GM23338 (cell line): ENCODE data around the gene SYNRG. TPM values are rescaled to one million over a fixed set of nuclear protein-coding genes. Genes with fewer than 3 reads are reported as not detected.
A peak's percentile ranks its signal among the peaks of the same experiment; 100 is the strongest.

Experiments used
- ATAC-seq: fragments of 200-7000 bp; cut with Tn5 transposase; 3 replicates; pipeline ENCODE4 v1.9.1; 2020
- DNase-seq: peaks from one replicate; pipeline ENCODE4 v3.0.0-alpha.2; 2015; ENCODE audit warnings: low spot score
- H2AFZ ChIP-seq: fragments of 200-600 bp; sonication (generic); 2 replicates; pipeline ENCODE4 v1.8.0; 2016; ENCODE audit warnings: antibody characterized with exemption, mild to moderate bottlenecking, moderate library complexity
- H3F3A ChIP-seq: fragments of 200-600 bp; sonication (generic); replicated peaks from 2 replicates; pipeline ENCODE4 v1.8.0; 2017; ENCODE audit warnings: antibody characterized with exemption, mixed run types, low read depth
- H3K27ac ChIP-seq: fragments of 200-600 bp; sonication (generic); 2 replicates; pipeline ENCODE4 v1.6.1; 2016; ENCODE audit warnings: low read depth
- H3K27me3 ChIP-seq: fragments of 200-600 bp; sonication (generic); 2 replicates; pipeline ENCODE4 v1.8.0; 2016; ENCODE audit warnings: mild to moderate bottlenecking, mixed run types, moderate library complexity; ENCODE audit not compliant: insufficient read depth
- H3K36me3 ChIP-seq: fragments of 200-600 bp; sonication (generic); 2 replicates; pipeline ENCODE4 v1.8.0; 2016; ENCODE audit warnings: mild to moderate bottlenecking; ENCODE audit not compliant: insufficient read depth
- H3K4me1 ChIP-seq: fragments of 200-600 bp; sonication (generic); 2 replicates; pipeline ENCODE4 v1.8.0; 2016; ENCODE audit warnings: mild to moderate bottlenecking, moderate library complexity; ENCODE audit not compliant: insufficient read depth
- H3K4me2 ChIP-seq: fragments of 200-600 bp; sonication (generic); 2 replicates; pipeline ENCODE4 v1.7.1; 2017; ENCODE audit warnings: mixed run types
- H3K4me3 ChIP-seq: fragments of 200-600 bp; sonication (generic); 2 replicates; pipeline ENCODE4 v1.6.1; 2016; ENCODE audit warnings: mixed run types
- H3K79me2 ChIP-seq: fragments of 200-600 bp; sonication (generic); replicated peaks from 2 replicates; pipeline ENCODE4 v1.8.0; 2017; ENCODE audit warnings: mild to moderate bottlenecking; ENCODE audit not compliant: insufficient read depth
- H3K9me2 ChIP-seq: fragments of 200-600 bp; sonication (generic); 2 replicates; pipeline ENCODE4 v1.8.0; 2017; ENCODE audit not compliant: insufficient read depth
- H4K20me1 ChIP-seq: fragments of 200-600 bp; sonication (generic); replicated peaks from 2 replicates; pipeline ENCODE4 v1.8.0; 2017; ENCODE audit warnings: mild to moderate bottlenecking; ENCODE audit not compliant: insufficient read depth
- H3K27ac Mint-ChIP-seq: 2 replicates; pipeline ENCODE4 v1.8.0; 2020; ENCODE audit warnings: inconsistent platforms, mild to moderate bottlenecking, moderate library complexity, mixed read lengths
- H3K27me3 Mint-ChIP-seq: 3 replicates; pipeline ENCODE4 v1.8.0; 2022; ENCODE audit warnings: low read depth, mild to moderate bottlenecking, moderate library complexity, mixed read lengths, inconsistent platforms; ENCODE audit not compliant: insufficient read depth, poor library complexity
- H3K36me3 Mint-ChIP-seq: 3 replicates; pipeline ENCODE4 v1.8.0; 2021; ENCODE audit warnings: low read depth, mild to moderate bottlenecking, inconsistent platforms, moderate library complexity, mixed read lengths
- H3K4me1 Mint-ChIP-seq: 3 replicates; pipeline ENCODE4 v1.8.0; 2020; ENCODE audit warnings: mild to moderate bottlenecking, inconsistent platforms, mixed read lengths
- H3K4me3 Mint-ChIP-seq: 3 replicates; pipeline ENCODE4 v1.8.0; 2021; ENCODE audit warnings: moderate library complexity, mild to moderate bottlenecking, inconsistent platforms, mixed read lengths
- H3K9me3 Mint-ChIP-seq: 3 replicates; pipeline ENCODE4 v1.8.0; 2020; ENCODE audit warnings: moderate library complexity, mild to moderate bottlenecking, inconsistent platforms, mixed read lengths
- CREB1 ChIP-seq: fragments of 250-450 bp; sonication (Bioruptor Pico); IDR thresholded peaks from 2 replicates; pipeline ENCODE4 v1.5.0; 2020; ENCODE audit warnings: low read depth, mild to moderate bottlenecking, moderate library complexity
- CTCF ChIP-seq, 2 experiments: fragments of 200-600 bp in 1 of 2; sonication (generic) in 1 of 2; conservative IDR thresholded peaks; 2 replicates each; pipeline versions ENCODE4 v1.5.1 to v1.6.1; 2016 to 2017; ENCODE audit warnings: antibody characterized with exemption in 2 of 2, low read depth in 2 of 2, mild to moderate bottlenecking in 2 of 2, moderate library complexity in 1 of 2
- EZH2 ChIP-seq: fragments of 200-600 bp; sonication (generic); IDR thresholded peaks from one replicate; pipeline ENCODE4 v1.8.0; 2017; ENCODE audit warnings: antibody characterized with exemption, mild to moderate bottlenecking, low read depth; ENCODE audit not compliant: unreplicated experiment
- EZH2phosphoT487 ChIP-seq: fragments of 200-600 bp; sonication (generic); IDR thresholded peaks from one replicate; pipeline ENCODE4 v1.8.1; 2018; ENCODE audit warnings: antibody characterized with exemption; ENCODE audit not compliant: unreplicated experiment
- JUNB ChIP-seq: IDR thresholded peaks from one replicate; pipeline ENCODE4 v1.6.1; 2016; ENCODE audit warnings: antibody characterized with exemption; ENCODE audit not compliant: unreplicated experiment
- NANOG ChIP-seq: IDR thresholded peaks from 2 replicates; pipeline ENCODE4 v1.6.1; 2016; ENCODE audit warnings: antibody characterized with exemption, borderline replicate concordance
- POLR2AphosphoS5 ChIP-seq: IDR thresholded peaks from 2 replicates; pipeline ENCODE4 v1.6.1; 2016; ENCODE audit warnings: antibody characterized with exemption, low read depth
- REST ChIP-seq: IDR thresholded peaks from one replicate; pipeline ENCODE4 v1.6.1; 2018; ENCODE audit warnings: antibody characterized with exemption; ENCODE audit not compliant: unreplicated experiment
- STAT1 ChIP-seq: IDR thresholded peaks from one replicate; pipeline ENCODE4 v1.6.1; 2016; ENCODE audit warnings: antibody characterized with exemption; ENCODE audit not compliant: unreplicated experiment
- ZNF114 ChIP-seq: fragments of 250-450 bp; sonication (Bioruptor Pico); IDR thresholded peaks from 2 replicates; pipeline ENCODE4 v1.5.0; 2020; ENCODE audit warnings: mild to moderate bottlenecking, moderate library complexity
- ZNF331 ChIP-seq: fragments of 250-450 bp; sonication (Bioruptor Pico); IDR thresholded peaks from 2 replicates; pipeline ENCODE4 v1.5.0; 2020; ENCODE audit warnings: low read depth, mild to moderate bottlenecking, moderate library complexity
- ZNF462 ChIP-seq: fragments of 250-450 bp; sonication (Bioruptor Pico); IDR thresholded peaks from 2 replicates; pipeline ENCODE4 v1.5.0; 2020; ENCODE audit warnings: mild to moderate bottlenecking, moderate library complexity
- polyA plus RNA-seq: library from polyadenylated mRNA; unstranded; fragments of >200 nt; fragmentation: Nextera tagmentation; extraction: Ambion mirVana; gene quantifications from 2 replicates; pipeline ENCODE4 v1.2.1, GENCODE V29; 2016
- total RNA-seq: library from RNA; depleted of rRNA; stranded (reverse); fragments of >200 nt; shearing (Covaris generic); gene quantifications from 2 replicates; pipeline ENCODE4 v1.2.3, GENCODE V29; 2014
- TF ChIP-seq, protein P1 (sequence below): IDR thresholded peaks from 2 replicates; pipeline ENCODE4 v1.6.1; 2016; ENCODE audit warnings: antibody characterized with exemption

SYNRG gene
- total and polyA plus RNA-seq, 2 experiments from 2014 or later: 18.6 to 22.6 TPM

DNA sequence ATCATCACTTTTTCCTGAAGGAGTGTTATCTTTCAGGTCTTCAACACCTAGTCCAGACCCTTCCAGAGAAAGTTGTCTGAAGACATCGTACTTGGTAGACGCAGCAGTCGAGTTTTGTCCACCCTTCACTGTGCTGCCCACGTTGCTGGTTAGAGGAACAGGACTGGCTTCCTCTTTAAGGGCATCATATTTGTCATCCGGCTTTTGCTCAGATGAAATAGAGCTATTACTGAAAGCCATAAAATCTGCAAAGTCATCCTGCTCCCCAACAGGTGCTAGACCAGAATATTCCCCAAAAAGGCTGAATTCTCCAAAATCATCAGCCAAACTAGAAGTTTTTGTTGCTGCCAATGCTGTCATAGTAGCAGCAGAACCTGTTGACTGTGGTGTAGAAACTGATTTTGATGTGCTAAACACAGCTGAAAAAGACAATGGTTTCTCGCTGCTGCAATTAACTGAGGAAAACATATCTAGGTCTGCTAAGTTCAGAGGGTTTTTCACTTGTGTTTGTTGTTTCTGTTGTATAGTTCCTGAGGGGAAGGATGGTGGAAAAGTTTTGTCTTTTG, 55.7 kb downstream of the SYNRG start:
- H3K27ac Mint-ChIP-seq: peak overlapping the region; percentile 76
- Histone ChIP-seq H3K4me1 (no peaks in the 10 kb centered on the region), H3F3A (no peaks in the 10 kb centered on the region), H3K36me3 (0 out of 2 replicates have a peak, but pooled peaks cover 2% of the 10 kb centered on the region), H3K9me2 (no peaks in the 10 kb centered on the region), H3K27me3 (no peaks in the 10 kb centered on the region), H4K20me1 (no peaks in the 10 kb centered on the region), H3K27ac (no peak overlapping the region), H3K4me3 (no peak overlapping the region), H3K4me2 (no peak overlapping the region), H3K79me2 (no peaks in the 10 kb centered on the region), H2AFZ (no peak overlapping the region)
- no peak for TF ChIP-seq ZNF462
- TF ChIP-seq EZH2: no peak
- TF ChIP-seq CREB1 (CRISPR knock-in tag): no peak
- TF ChIP-seq EZH2phosphoT487: no peak
- no peak for TF ChIP-seq CTCF (conservative IDR thresholded peaks at IDR 0.05; ENCODE audit: low read depth in 2 of 2)
- TF ChIP-seq STAT1: no peak
- no peak for TF ChIP-seq NANOG
- TF ChIP-seq JUNB: no peak
- no peak for TF ChIP-seq REST
- TF ChIP-seq ZNF331 (CRISPR knock-in tag): no peak
- TF ChIP-seq, protein P1, sequence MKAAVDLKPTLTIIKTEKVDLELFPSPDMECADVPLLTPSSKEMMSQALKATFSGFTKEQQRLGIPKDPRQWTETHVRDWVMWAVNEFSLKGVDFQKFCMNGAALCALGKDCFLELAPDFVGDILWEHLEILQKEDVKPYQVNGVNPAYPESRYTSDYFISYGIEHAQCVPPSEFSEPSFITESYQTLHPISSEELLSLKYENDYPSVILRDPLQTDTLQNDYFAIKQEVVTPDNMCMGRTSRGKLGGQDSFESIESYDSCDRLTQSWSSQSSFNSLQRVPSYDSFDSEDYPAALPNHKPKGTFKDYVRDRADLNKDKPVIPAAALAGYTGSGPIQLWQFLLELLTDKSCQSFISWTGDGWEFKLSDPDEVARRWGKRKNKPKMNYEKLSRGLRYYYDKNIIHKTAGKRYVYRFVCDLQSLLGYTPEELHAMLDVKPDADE: no peak
- no peak for TF ChIP-seq POLR2AphosphoS5
- TF ChIP-seq ZNF114 (CRISPR knock-in tag): no peak
- H3K27me3 Mint-ChIP-seq: no peaks in the 10 kb centered on the region
- no peak overlapping the region for H3K4me3 Mint-ChIP-seq
- peaks cover 4% of the 10 kb centered on the region; the same call in 1 of the 3 replicates for H3K36me3 Mint-ChIP-seq
- ATAC-seq: no peak
- peaks cover 3% of the 10 kb centered on the region; the same call in 2 of the 3 replicates for H3K4me1 Mint-ChIP-seq
- H3K9me3 Mint-ChIP-seq: no peaks in the 10 kb centered on the region
- DNase-seq: no peak
